ENCODE results near the gene CUX1.
"Not testable (repeated sequence)": the region's sequence is repeated elsewhere in the genome, so short reads cannot be mapped to it uniquely, and the experiment has no call there.

The CUX1 gene

DNA sequence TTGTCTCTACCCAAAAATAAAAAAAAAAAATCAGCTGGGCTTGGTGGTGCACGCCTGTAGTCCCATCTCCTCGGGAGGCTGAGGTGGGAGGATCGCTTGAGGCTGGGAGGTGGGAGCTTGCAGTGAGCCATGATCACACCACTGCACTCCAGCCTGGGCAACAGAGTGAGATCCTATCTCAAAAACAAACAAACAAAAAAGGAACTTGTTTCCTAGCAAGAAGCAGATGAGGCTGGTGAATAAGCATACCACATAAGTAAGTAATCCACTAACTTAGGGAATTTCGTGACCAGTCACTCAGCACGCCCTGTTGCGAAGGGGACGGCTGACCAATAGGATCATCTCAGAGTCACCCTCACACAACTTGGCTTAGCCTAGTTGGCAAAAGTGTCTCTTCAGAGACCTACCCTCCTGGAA is 64.6 kb downstream of the CUX1 start:
- TF ChIP-seq, protein P1, sequence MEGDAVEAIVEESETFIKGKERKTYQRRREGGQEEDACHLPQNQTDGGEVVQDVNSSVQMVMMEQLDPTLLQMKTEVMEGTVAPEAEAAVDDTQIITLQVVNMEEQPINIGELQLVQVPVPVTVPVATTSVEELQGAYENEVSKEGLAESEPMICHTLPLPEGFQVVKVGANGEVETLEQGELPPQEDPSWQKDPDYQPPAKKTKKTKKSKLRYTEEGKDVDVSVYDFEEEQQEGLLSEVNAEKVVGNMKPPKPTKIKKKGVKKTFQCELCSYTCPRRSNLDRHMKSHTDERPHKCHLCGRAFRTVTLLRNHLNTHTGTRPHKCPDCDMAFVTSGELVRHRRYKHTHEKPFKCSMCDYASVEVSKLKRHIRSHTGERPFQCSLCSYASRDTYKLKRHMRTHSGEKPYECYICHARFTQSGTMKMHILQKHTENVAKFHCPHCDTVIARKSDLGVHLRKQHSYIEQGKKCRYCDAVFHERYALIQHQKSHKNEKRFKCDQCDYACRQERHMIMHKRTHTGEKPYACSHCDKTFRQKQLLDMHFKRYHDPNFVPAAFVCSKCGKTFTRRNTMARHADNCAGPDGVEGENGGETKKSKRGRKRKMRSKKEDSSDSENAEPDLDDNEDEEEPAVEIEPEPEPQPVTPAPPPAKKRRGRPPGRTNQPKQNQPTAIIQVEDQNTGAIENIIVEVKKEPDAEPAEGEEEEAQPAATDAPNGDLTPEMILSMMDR (IDR thresholded peaks at IDR 0.05) = no peak
- peaks cover 3% of the 10 kb centered on the region for H3K36me3 Mint-ChIP-seq (ENCODE audit: low read depth)
- no peaks in the 10 kb centered on the region for H3K9me3 Mint-ChIP-seq
- peak overlapping the region; percentile 98 for H3K27ac Mint-ChIP-seq
- no peak for DNase-seq
- H3K27me3 Mint-ChIP-seq (ENCODE audit: low read depth, poor library complexity) = no peaks in the 10 kb centered on the region
- peak overlapping the region; percentile 9 for H3K4me3 Mint-ChIP-seq
- H3K4me1 Mint-ChIP-seq = peaks cover 89% of the 10 kb centered on the region

DNA sequence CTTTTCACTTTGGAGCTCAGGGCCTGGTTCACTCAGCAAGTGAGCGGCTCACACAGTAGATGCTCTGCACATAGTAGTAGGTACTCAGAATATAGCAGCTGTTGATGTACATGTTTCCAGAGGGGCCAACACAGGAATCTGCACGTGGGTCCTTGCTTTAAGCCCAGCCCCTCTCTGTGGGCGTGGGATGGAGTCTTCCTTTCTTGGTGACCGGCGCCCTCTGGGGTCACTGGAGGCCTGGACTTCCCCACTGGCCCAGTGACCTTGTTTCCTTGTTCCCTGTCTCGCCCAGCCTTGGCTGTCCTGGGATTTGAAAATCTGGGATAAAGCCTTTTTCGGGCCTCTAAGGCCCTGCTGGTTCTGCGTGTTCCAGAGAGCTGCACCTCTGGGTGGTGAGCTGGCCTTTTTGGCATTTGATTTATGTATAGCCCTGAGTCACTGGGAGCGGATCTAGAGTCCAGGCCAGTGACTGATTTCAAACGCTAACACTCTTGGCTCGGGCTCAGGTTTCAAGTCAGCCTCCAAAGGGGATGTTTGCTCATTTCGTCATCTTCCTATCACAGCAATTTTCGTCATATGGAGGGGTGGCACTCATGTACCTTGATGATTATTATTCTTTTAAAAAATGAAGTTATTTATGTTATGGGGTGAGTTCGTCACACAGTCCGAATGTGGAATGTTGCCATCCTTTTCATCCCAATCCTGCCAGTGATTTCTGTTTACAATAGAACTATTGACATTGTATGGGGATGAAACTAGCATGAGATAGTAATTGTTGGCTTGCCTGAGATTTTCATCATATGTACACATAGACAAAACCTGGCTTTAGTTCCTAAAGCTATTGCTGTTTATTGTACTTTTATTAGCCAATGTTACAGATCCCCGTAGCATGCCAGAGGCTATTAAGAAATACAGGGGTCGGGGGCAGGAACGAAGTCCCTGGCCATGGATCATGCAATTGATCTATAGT is 65.5 kb downstream of the CUX1 start:
- Mint-ChIP-seq H3K36me3 (ENCODE audit: low read depth) (no peaks in the 10 kb centered on the region), H3K9me3 (no peaks in the 10 kb centered on the region), H3K4me3 (peak overlapping the region; percentile 9), H3K27ac (peak overlapping the region; percentile 98), H3K27me3 (ENCODE audit: low read depth, poor library complexity) (no peaks in the 10 kb centered on the region), H3K4me1 (peaks cover 83% of the 10 kb centered on the region)
- TF ChIP-seq, protein P1 (IDR thresholded peaks at IDR 0.05) = no peak
- DNase-seq = peak; percentile 60

DNA sequence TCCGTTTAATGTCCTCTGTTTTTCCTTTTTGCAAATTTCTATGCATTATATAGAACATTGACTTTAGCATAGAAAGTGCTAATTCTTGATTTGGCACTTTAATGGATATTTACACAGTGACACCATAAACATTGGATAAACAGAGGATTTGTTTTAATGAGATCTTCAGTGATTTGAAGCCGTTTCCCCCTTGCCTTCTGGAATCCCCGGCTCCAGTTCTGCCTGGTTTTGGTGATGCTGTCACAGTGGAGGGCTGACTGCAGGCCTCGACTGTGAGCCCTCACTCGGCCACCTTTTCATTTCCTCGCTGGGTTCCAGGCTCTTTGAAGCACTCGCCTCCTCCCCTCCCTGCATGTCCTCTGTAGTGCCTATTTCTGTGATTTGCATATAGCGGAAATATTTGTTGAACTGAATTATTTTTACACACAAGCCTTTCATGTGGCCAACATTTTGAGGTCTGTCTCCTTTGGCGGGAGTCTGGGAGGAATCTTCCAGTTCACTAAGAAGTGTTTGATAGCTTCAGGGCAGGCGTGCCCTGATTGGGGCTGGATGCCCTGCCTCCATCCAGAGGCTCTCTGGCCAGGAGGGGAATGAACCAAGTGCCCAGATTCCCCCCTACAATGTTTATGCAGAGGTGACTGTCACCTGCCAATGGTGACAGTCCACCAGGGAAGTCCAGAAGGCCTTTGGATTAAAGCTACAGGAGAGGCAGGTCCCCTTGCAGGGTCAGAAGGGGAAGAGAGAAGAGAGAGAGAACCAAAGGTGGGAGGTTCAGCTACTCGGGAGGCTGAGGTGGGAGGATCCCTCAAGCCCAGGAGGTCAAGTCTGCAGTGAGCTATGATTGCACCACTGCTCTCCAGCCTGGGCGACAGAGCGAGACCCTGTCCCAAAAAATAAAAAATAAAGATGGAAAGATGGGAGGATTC is 67.5 kb downstream of the CUX1 start:
- Mint-ChIP-seq H3K4me3 (peak overlapping the region; percentile 30), H3K4me1 (peaks cover 71% of the 10 kb centered on the region), H3K36me3 (ENCODE audit: low read depth) (peaks cover 5% of the 10 kb centered on the region), H3K27me3 (ENCODE audit: low read depth, poor library complexity) (no peaks in the 10 kb centered on the region), H3K27ac (peak overlapping the region; percentile 73), H3K9me3 (no peaks in the 10 kb centered on the region)
- TF ChIP-seq, protein P1 (IDR thresholded peaks at IDR 0.05) = no peak
- no peak for DNase-seq

DNA sequence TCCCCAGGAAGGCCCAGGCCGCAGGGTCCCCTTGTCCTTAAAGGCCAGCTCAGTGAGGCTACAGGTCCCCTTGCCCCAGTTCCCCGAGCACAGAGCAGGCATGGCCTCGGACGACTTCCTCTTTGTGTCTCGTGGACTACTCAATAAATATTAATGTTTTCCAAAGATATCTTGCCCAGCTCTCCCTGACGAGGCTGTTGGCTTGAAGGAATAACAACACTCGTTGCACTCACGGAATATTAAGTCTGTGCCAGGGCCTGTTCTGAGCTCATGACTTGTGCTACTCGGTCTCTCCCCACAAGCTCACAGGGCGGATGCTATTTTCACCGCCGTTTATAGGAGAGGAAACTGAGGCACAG is 68.2 kb downstream of the CUX1 start:
- Mint-ChIP-seq H3K9me3 (no peaks in the 10 kb centered on the region), H3K4me1 (peaks cover 70% of the 10 kb centered on the region), H3K27me3 (ENCODE audit: low read depth, poor library complexity) (no peaks in the 10 kb centered on the region), H3K27ac (no peak overlapping the region), H3K4me3 (no peak overlapping the region), H3K36me3 (ENCODE audit: low read depth) (peaks cover 5% of the 10 kb centered on the region)
- TF ChIP-seq, protein P1 (IDR thresholded peaks at IDR 0.05) = no peak
- DNase-seq = no peak

DNA sequence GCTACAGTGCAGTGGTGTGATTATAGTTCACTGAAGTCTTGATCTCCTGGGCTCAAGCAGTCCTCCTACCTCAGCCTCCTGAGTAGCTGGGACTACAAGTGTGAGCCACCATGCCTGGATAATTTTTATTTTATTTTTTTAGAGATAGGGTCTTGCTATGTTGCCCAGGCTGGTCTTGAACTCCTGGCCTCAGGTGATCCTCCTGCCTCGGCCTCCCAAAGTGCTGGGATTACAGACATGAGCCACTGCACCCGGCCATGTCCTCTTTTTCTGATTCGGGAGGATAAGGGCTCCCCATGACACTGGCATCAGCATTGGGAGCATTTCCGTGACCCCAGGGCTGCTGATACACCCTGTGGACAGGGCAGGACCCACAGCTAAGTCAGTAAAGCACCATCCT is 69.9 kb downstream of the CUX1 start:
- H3K4me1 Mint-ChIP-seq = peaks cover 67% of the 10 kb centered on the region
- H3K27ac Mint-ChIP-seq; H3K4me3 Mint-ChIP-seq; H3K9me3 Mint-ChIP-seq; H3K27me3 Mint-ChIP-seq (ENCODE audit: low read depth, poor library complexity); DNase-seq; H3K36me3 Mint-ChIP-seq (ENCODE audit: low read depth): not testable (repeated sequence)

DNA sequence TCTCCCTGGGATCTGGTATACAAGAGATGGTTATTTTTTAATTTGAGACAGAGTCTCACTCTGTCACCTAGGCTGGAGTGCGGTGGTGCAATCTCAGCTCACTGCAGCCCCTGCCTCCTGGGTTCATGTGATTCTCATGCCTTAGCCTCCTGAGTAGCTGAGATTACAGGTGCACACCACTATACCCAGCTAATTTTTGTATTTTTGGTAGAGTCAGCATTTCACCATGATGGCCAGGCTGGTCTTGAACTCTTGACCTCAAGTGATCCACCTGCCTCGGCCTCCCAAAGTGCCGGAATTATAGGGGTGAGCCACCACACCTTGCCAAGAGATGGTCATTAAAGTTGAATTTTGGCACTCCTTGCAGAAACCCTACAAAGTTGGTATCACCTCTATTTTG is 71.1 kb downstream of the CUX1 start:
- H3K27me3 Mint-ChIP-seq (ENCODE audit: low read depth, poor library complexity); H3K36me3 Mint-ChIP-seq (ENCODE audit: low read depth); DNase-seq; H3K9me3 Mint-ChIP-seq; H3K27ac Mint-ChIP-seq; H3K4me3 Mint-ChIP-seq: not testable (repeated sequence)
- peaks cover 68% of the 10 kb centered on the region for H3K4me1 Mint-ChIP-seq
